Hematopoietic multipotent progenitor cell treated with erythropoietin and hydrocortisone succinate and interleukin-3 and kit ligand, for 8 days (in vitro differentiated cells): ENCODE results near the gene PDYN.

Experiments used
- DNase-seq: peaks from one replicate; pipeline ENCODE4 v3.0.0-alpha.2; 2015

Gene PDYN

GRCh38 chr20:1992359-1993110 lies 1.3 kb downstream of the PDYN start:
- no peak for DNase-seq

- DNase-seq = no peak
Observed at GRCh38 chr20:1987826-1988225, 6.0 kb downstream of the PDYN start.

GRCh38 chr20:1983301-1983700 lies 10.6 kb downstream of the PDYN start:
- no peak for DNase-seq

GRCh38 chr20:1982686-1983085 lies 11.2 kb downstream of the PDYN start:
- no peak for DNase-seq

GRCh38 chr20:1979106-1979778 lies 14.6 kb downstream of the PDYN start:
- no peak for DNase-seq

GRCh38 chr20:1975291-1975690 lies 18.6 kb downstream of the PDYN start:
- no peak for DNase-seq

- no peak for DNase-seq
Observed at GRCh38 chr20:1973601-1974440, 20.0 kb downstream of the PDYN start.

GRCh38 chr20:1971893-1972586 lies 21.8 kb downstream of the PDYN start:
- DNase-seq = no peak

- DNase-seq = no peak
Observed at GRCh38 chr20:1968964-1969363, 24.9 kb downstream of the PDYN start.

- DNase-seq = peak; percentile 74
Observed at GRCh38 chr20:1965520-1966351, 28.1 kb downstream of the PDYN start.

GRCh38 chr20:1964659-1965405 lies 29.0 kb downstream of the PDYN start:
- DNase-seq = no peak

- peak; percentile 5 for DNase-seq
Observed at GRCh38 chr20:1964061-1964460, 29.8 kb downstream of the PDYN start.

GRCh38 chr20:1961374-1961773 lies 32.5 kb downstream of the PDYN start:
- DNase-seq = no peak

GRCh38 chr20:1959156-1959555 lies 34.7 kb downstream of the PDYN start:
- no peak for DNase-seq

GRCh38 chr20:1958426-1958825 lies 35.4 kb downstream of the PDYN start:
- no peak for DNase-seq

- DNase-seq = no peak
Observed at GRCh38 chr20:1955217-1955616, 38.6 kb downstream of the PDYN start.

- DNase-seq = no peak
Observed at GRCh38 chr20:1953621-1954020, 40.2 kb downstream of the PDYN start.

- no peak for DNase-seq
Observed at GRCh38 chr20:1952737-1953530, 40.9 kb downstream of the PDYN start.

- no peak for DNase-seq
Observed at GRCh38 chr20:1951436-1952115, 42.3 kb downstream of the PDYN start.

GRCh38 chr20:1950836-1951235 lies 43.0 kb downstream of the PDYN start:
- DNase-seq = no peak
